HUES6 (cell line): Measurements from ENCODE around the gene GALNT11.
A peak's percentile ranks its signal among the peaks of the same experiment; 100 is the strongest.
"Not testable (repeated sequence)": the region's sequence is repeated elsewhere in the genome, so short reads cannot be mapped to it uniquely, and the experiment has no call there.

Source experiments
- H3K27ac ChIP-seq: 2 replicates; pipeline ENCODE4 v1.7.0; 2013; ENCODE audit warnings: low read depth, mild to moderate bottlenecking, low read length, inconsistent platforms
- H3K27me3 ChIP-seq: 2 replicates; pipeline ENCODE4 v1.6.1; 2013; ENCODE audit warnings: low read length; ENCODE audit not compliant: control insufficient read depth, insufficient read depth
- H3K36me3 ChIP-seq: 2 replicates; pipeline ENCODE4 v1.6.1; 2013; ENCODE audit warnings: low read length; ENCODE audit not compliant: control insufficient read depth, insufficient read depth
- H3K4me1 ChIP-seq: 2 replicates; pipeline ENCODE4 v1.6.1; 2013; ENCODE audit warnings: low read length; ENCODE audit not compliant: control insufficient read depth, insufficient read depth
- H3K4me3 ChIP-seq: 2 replicates; pipeline ENCODE4 v1.5.1; 2013; ENCODE audit warnings: low read depth, low read length
- H3K9ac ChIP-seq: one replicate; pipeline ENCODE4 v1.6.1; 2013; ENCODE audit warnings: mild to moderate bottlenecking, low read length
- H3K9me3 ChIP-seq: 2 replicates; pipeline ENCODE4 v1.6.1; 2013; ENCODE audit warnings: low read depth, low read length; ENCODE audit not compliant: control insufficient read depth, insufficient read depth

Gene GALNT11

GRCh38 chr7:152052771-152053170, 27.3 kb downstream of the GALNT11 start:
- Histone ChIP-seq H3K9me3 (0 out of 2 replicates have a peak, but pooled peaks cover 1% of the 10 kb centered on the region), H3K9ac (no peak overlapping the region), H3K4me1 (peaks cover 23% of the 10 kb centered on the region), H3K27me3 (no peaks in the 10 kb centered on the region), H3K27ac (no peak overlapping the region), H3K4me3 (no peak overlapping the region), H3K36me3 (no peaks in the 10 kb centered on the region)

- no peaks in the 10 kb centered on the region for H3K36me3 ChIP-seq
- H3K9me3 ChIP-seq, result no peaks in the 10 kb centered on the region
- no peaks in the 10 kb centered on the region for H3K27me3 ChIP-seq
- peaks cover 23% of the 10 kb centered on the region for H3K4me1 ChIP-seq
- no peak overlapping the region for H3K4me3 ChIP-seq
- H3K9ac ChIP-seq, result no peak overlapping the region
- H3K27ac ChIP-seq, result no peak overlapping the region
These were observed 29.1 kb downstream of the GALNT11 start for GRCh38 chr7:152054367-152055230.

- Histone ChIP-seq H3K36me3 (no peaks in the 10 kb centered on the region), H3K9ac (no peak overlapping the region), H3K27ac (no peak overlapping the region), H3K9me3 (no peaks in the 10 kb centered on the region), H3K27me3 (no peaks in the 10 kb centered on the region), H3K4me3 (no peak overlapping the region), H3K4me1 (peaks cover 15% of the 10 kb centered on the region)
These were observed 31.3 kb downstream of the GALNT11 start for GRCh38 chr7:152056621-152057274.

- Histone ChIP-seq H3K27ac (no peak overlapping the region), H3K4me3 (no peak overlapping the region), H3K9ac (no peak overlapping the region), H3K9me3 (no peaks in the 10 kb centered on the region), H3K4me1 (peaks cover 8% of the 10 kb centered on the region), H3K36me3 (no peaks in the 10 kb centered on the region), H3K27me3 (no peaks in the 10 kb centered on the region)
These were observed 33.8 kb downstream of the GALNT11 start for GRCh38 chr7:152059311-152059710.

GRCh38 chr7:152061086-152061485, 35.6 kb downstream of the GALNT11 start:
- not testable (repeated sequence) for H3K36me3 ChIP-seq, H3K4me1 ChIP-seq, H3K27ac ChIP-seq, H3K27me3 ChIP-seq, H3K9me3 ChIP-seq, H3K9ac ChIP-seq, H3K4me3 ChIP-seq

GRCh38 chr7:152063192-152063591, 37.7 kb downstream of the GALNT11 start:
- not testable (repeated sequence) for H3K36me3 ChIP-seq, H3K27me3 ChIP-seq, H3K4me1 ChIP-seq, H3K4me3 ChIP-seq, H3K27ac ChIP-seq, H3K9ac ChIP-seq
- peaks cover 28% of the 10 kb centered on the region for H3K9me3 ChIP-seq

- peaks cover 29% of the 10 kb centered on the region for H3K9me3 ChIP-seq
- not testable (repeated sequence) for H3K36me3 ChIP-seq, H3K4me1 ChIP-seq, H3K9ac ChIP-seq, H3K27me3 ChIP-seq, H3K4me3 ChIP-seq, H3K27ac ChIP-seq
These were observed 38.3 kb downstream of the GALNT11 start for GRCh38 chr7:152063821-152064220.

GRCh38 chr7:152065800-152066344, 40.4 kb downstream of the GALNT11 start:
- not testable (repeated sequence) for H3K9ac ChIP-seq, H3K36me3 ChIP-seq, H3K4me3 ChIP-seq, H3K27ac ChIP-seq, H3K4me1 ChIP-seq, H3K27me3 ChIP-seq
- H3K9me3 ChIP-seq, result peaks cover 43% of the 10 kb centered on the region

GRCh38 chr7:152072421-152072820, 46.9 kb downstream of the GALNT11 start:
- Histone ChIP-seq H3K4me3 (no peak overlapping the region), H3K4me1 (peaks cover 21% of the 10 kb centered on the region), H3K9ac (no peak overlapping the region), H3K27me3 (no peaks in the 10 kb centered on the region), H3K9me3 (peaks cover 25% of the 10 kb centered on the region), H3K27ac (no peak overlapping the region), H3K36me3 (no peaks in the 10 kb centered on the region; the same call in 1 of the 2 replicates)

- H3K9ac ChIP-seq, result no peak overlapping the region
- H3K27me3 ChIP-seq, result no peaks in the 10 kb centered on the region
- H3K36me3 ChIP-seq, result no peaks in the 10 kb centered on the region
- H3K4me3 ChIP-seq, result no peak overlapping the region
- peaks cover 21% of the 10 kb centered on the region for H3K4me1 ChIP-seq
- H3K27ac ChIP-seq, result no peak overlapping the region
- peaks cover 17% of the 10 kb centered on the region for H3K9me3 ChIP-seq
These were observed 47.9 kb downstream of the GALNT11 start for GRCh38 chr7:152073352-152073751.

GRCh38 chr7:152074673-152075072, 49.2 kb downstream of the GALNT11 start:
- H3K36me3 ChIP-seq, result no peaks in the 10 kb centered on the region
- H3K9me3 ChIP-seq, result peaks cover 12% of the 10 kb centered on the region
- H3K27ac ChIP-seq, result 0 out of 2 replicates have a peak overlapping the region, but pooled peaks have one; percentile 6
- H3K4me3 ChIP-seq, result no peak overlapping the region
- H3K4me1 ChIP-seq, result peaks cover 29% of the 10 kb centered on the region
- no peak overlapping the region for H3K9ac ChIP-seq
- no peaks in the 10 kb centered on the region for H3K27me3 ChIP-seq
